ENCODE results near the gene HSD17B4.
"Not testable (repeated sequence)": the region's sequence is repeated elsewhere in the genome, so short reads cannot be mapped to it uniquely, and the experiment has no call there.

- TF ChIP-seq POU6F1 (CRISPR knock-in tag; IDR thresholded peaks at IDR 0.05; ENCODE audit: borderline replicate concordance, low read depth); ZFP30 (CRISPR knock-in tag; IDR thresholded peaks at IDR 0.05); OSR1 (CRISPR knock-in tag; IDR thresholded peaks at IDR 0.05); SNAI2 (CRISPR knock-in tag; IDR thresholded peaks at IDR 0.05); TSHZ2 (CRISPR knock-in tag; IDR thresholded peaks at IDR 0.05); ZFP3 (CRISPR knock-in tag; IDR thresholded peaks at IDR 0.05); TOX (CRISPR knock-in tag; IDR thresholded peaks at IDR 0.05; ENCODE audit: borderline replicate concordance); ISL1 (CRISPR knock-in tag; IDR thresholded peaks at IDR 0.05): not testable (repeated sequence)
- TF ChIP-seq, protein P1, sequence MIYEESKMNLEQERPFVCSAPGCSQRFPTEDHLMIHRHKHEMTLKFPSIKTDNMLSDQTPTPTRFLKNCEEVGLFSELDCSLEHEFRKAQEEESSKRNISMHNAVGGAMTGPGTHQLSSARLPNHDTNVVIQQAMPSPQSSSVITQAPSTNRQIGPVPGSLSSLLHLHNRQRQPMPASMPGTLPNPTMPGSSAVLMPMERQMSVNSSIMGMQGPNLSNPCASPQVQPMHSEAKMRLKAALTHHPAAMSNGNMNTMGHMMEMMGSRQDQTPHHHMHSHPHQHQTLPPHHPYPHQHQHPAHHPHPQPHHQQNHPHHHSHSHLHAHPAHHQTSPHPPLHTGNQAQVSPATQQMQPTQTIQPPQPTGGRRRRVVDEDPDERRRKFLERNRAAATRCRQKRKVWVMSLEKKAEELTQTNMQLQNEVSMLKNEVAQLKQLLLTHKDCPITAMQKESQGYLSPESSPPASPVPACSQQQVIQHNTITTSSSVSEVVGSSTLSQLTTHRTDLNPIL (CRISPR knock-in tag; IDR thresholded peaks at IDR 0.05; ENCODE audit: low read depth): not testable (repeated sequence)
Measured at GRCh38 chr5:119427596-119427995, 24.7 kb upstream of the HSD17B4 start.

All from SK-N-SH treated with all-trans-retinoic acid at 6 μM for 48 hours (cell line).